H9 (cell line): ENCODE data around the gene ASCC3. TPM values are rescaled to one million over a fixed set of nuclear protein-coding genes. Genes with fewer than 3 reads are reported as not detected.

ENCODE experiments used
- DNase-seq: peaks from one replicate; pipeline ENCODE4 v3.0.0-alpha.2; 2017
- H2AFZ ChIP-seq: one replicate; pipeline ENCODE4 v1.6.1; 2013; ENCODE audit warnings: mild to moderate bottlenecking, low read length, control low read depth, moderate library complexity
- H2AK5ac ChIP-seq: 2 replicates; pipeline ENCODE4 v1.6.1; 2013; ENCODE audit warnings: low read length, control low read depth, mixed read lengths; ENCODE audit not compliant: insufficient read length
- H2BK120ac ChIP-seq: one replicate; pipeline ENCODE4 v1.6.1; 2013; ENCODE audit warnings: low read depth, mild to moderate bottlenecking, low read length, control low read depth, inconsistent platforms; ENCODE audit not compliant: poor library complexity, severe bottlenecking
- H2BK12ac ChIP-seq: 2 replicates; pipeline ENCODE4 v1.6.1; 2013; ENCODE audit warnings: low read length, control low read depth, mixed read lengths, low read depth; ENCODE audit not compliant: insufficient read length
- H2BK15ac ChIP-seq: 2 replicates; pipeline ENCODE4 v1.6.1; 2013; ENCODE audit warnings: low read depth, low read length, control low read depth
- H2BK20ac ChIP-seq: one replicate; pipeline ENCODE4 v1.6.1; 2013; ENCODE audit warnings: low read depth, mild to moderate bottlenecking, low read length, control low read depth, inconsistent platforms; ENCODE audit not compliant: poor library complexity, severe bottlenecking
- H2BK5ac ChIP-seq: 2 replicates; pipeline ENCODE4 v1.6.1; 2013; ENCODE audit warnings: low read length, control low read depth, mixed read lengths; ENCODE audit not compliant: insufficient read length
- H3K14ac ChIP-seq: 2 replicates; pipeline ENCODE4 v1.6.1; 2013; ENCODE audit warnings: low read length, control low read depth; ENCODE audit not compliant: insufficient read depth
- H3K18ac ChIP-seq: 2 replicates; pipeline ENCODE4 v1.6.1; 2013; ENCODE audit warnings: low read depth, mild to moderate bottlenecking, mixed read lengths, low read length, control low read depth; ENCODE audit not compliant: insufficient read length
- H3K23ac ChIP-seq: 2 replicates; pipeline ENCODE4 v1.6.1; 2013; ENCODE audit warnings: low read length, control low read depth, mixed read lengths, low read depth; ENCODE audit not compliant: insufficient read length
- H3K23me2 ChIP-seq: 2 replicates; pipeline ENCODE4 v1.6.1; 2013; ENCODE audit warnings: low read depth, mild to moderate bottlenecking, mixed read lengths, low read length, control low read depth; ENCODE audit not compliant: insufficient read length, poor library complexity, severe bottlenecking
- H3K27ac ChIP-seq: 2 replicates; pipeline ENCODE4 v1.5.1; 2013; ENCODE audit warnings: low read length, control low read depth, mixed read lengths, low read depth; ENCODE audit not compliant: insufficient read length
- H3K27me3 ChIP-seq: 2 replicates; pipeline ENCODE4 v1.6.1; 2013; ENCODE audit warnings: low read length, control low read depth, inconsistent platforms; ENCODE audit not compliant: insufficient read depth
- H3K4ac ChIP-seq: 2 replicates; pipeline ENCODE4 v1.6.1; 2013; ENCODE audit warnings: low read depth, mild to moderate bottlenecking, control low read depth, inconsistent platforms, low read length, moderate library complexity
- H3K4me1 ChIP-seq: 2 replicates; pipeline ENCODE4 v1.6.1; 2013; ENCODE audit warnings: low read length, control low read depth, inconsistent platforms; ENCODE audit not compliant: insufficient read depth
- H3K4me2 ChIP-seq: 2 replicates; pipeline ENCODE4 v1.6.1; 2013; ENCODE audit warnings: low read length, control low read depth, mixed read lengths; ENCODE audit not compliant: insufficient read length, insufficient read depth
- H3K56ac ChIP-seq: 2 replicates; pipeline ENCODE4 v1.6.1; 2013; ENCODE audit warnings: low read depth, mild to moderate bottlenecking, mixed read lengths, low read length, control low read depth; ENCODE audit not compliant: insufficient read length
- H3K79me1 ChIP-seq: 2 replicates; pipeline ENCODE4 v1.6.1; 2013; ENCODE audit warnings: low read depth, mild to moderate bottlenecking, moderate library complexity, low read length, control low read depth, inconsistent platforms; ENCODE audit not compliant: insufficient read depth, poor library complexity, severe bottlenecking
- H3K79me2 ChIP-seq: 2 replicates; pipeline ENCODE4 v1.6.1; 2013; ENCODE audit warnings: low read length, control low read depth, inconsistent platforms; ENCODE audit not compliant: insufficient read depth
- H3K9ac ChIP-seq: 2 replicates; pipeline ENCODE4 v1.6.1; 2013; ENCODE audit warnings: low read length, control low read depth, mixed read lengths; ENCODE audit not compliant: insufficient read length; ENCODE audit errors: extremely low read depth
- H3K9me3 ChIP-seq: one replicate; pipeline ENCODE4 v1.6.1; 2013; ENCODE audit warnings: low read depth, low read length, inconsistent platforms; ENCODE audit not compliant: control insufficient read depth
- H3T11ph ChIP-seq: one replicate; pipeline ENCODE4 v1.6.1; 2013; ENCODE audit warnings: mild to moderate bottlenecking, low read length, control low read depth, inconsistent platforms
- H4K20me1 ChIP-seq: one replicate; pipeline ENCODE4 v1.6.1; 2013; ENCODE audit not compliant: control insufficient read depth, insufficient read length, insufficient read depth
- H4K5ac ChIP-seq: 2 replicates; pipeline ENCODE4 v1.6.1; 2013; ENCODE audit warnings: low read depth, mild to moderate bottlenecking, mixed read lengths, low read length, control low read depth; ENCODE audit not compliant: insufficient read length
- H4K8ac ChIP-seq: replicated peaks from 2 replicates; pipeline ENCODE4 v1.6.1; 2013; ENCODE audit warnings: low read length, control low read depth, mixed read lengths, low read depth; ENCODE audit not compliant: insufficient read length
- H4K91ac ChIP-seq: 2 replicates; pipeline ENCODE4 v1.6.1; 2013; ENCODE audit warnings: low read depth, mild to moderate bottlenecking, moderate library complexity, mixed read lengths, low read length, control low read depth; ENCODE audit not compliant: insufficient read length
- H3K27ac Mint-ChIP-seq, 3 experiments: 2 replicates in 2 of 3; 3 replicates in 1 of 3; pipeline ENCODE4 v1.8.0; 2020 to 2021; ENCODE audit warnings: mixed read lengths in 3 of 3, mild to moderate bottlenecking in 1 of 3, moderate library complexity in 1 of 3
- H3K27me3 Mint-ChIP-seq: 2 replicates; pipeline ENCODE4 v1.8.0; 2021; ENCODE audit warnings: low read depth, mild to moderate bottlenecking, moderate library complexity, mixed read lengths
- H3K36me3 Mint-ChIP-seq, 3 experiments: 2 replicates in 2 of 3; 3 replicates in 1 of 3; pipeline ENCODE4 v1.8.0; 2020 to 2021; ENCODE audit warnings: low read depth in 3 of 3, mixed read lengths in 3 of 3; ENCODE audit not compliant: insufficient read depth in 1 of 3
- H3K4me1 Mint-ChIP-seq, 2 experiments: 2 replicates each; pipeline ENCODE4 v1.8.0; 2020; ENCODE audit warnings: mixed read lengths in 2 of 2
- H3K4me3 Mint-ChIP-seq, 2 experiments: 2 replicates in 1 of 2; 3 replicates in 1 of 2; pipeline ENCODE4 v1.8.0; 2020 to 2021; ENCODE audit warnings: mild to moderate bottlenecking in 2 of 2, mixed read lengths in 2 of 2, moderate library complexity in 1 of 2
- H3K9me3 Mint-ChIP-seq, 2 experiments: 2 replicates in 1 of 2; 3 replicates in 1 of 2; pipeline ENCODE4 v1.8.0; 2020; ENCODE audit warnings: mild to moderate bottlenecking in 2 of 2, mixed read lengths in 2 of 2, moderate library complexity in 1 of 2
- total RNA-seq: library from RNA; stranded (reverse); gene quantifications from 2 replicates; pipeline ENCODE4 v1.2.1, GENCODE V29; 2021
- TF ChIP-seq, protein P1 (sequence below): fragments of 200-600 bp; sonication (generic); conservative IDR thresholded peaks from 3 replicates; pipeline ENCODE4 v1.8.0; 2021; ENCODE audit warnings: antibody characterized with exemption, mild to moderate bottlenecking

ASCC3 gene
- total RNA-seq, 1 experiment from 2014 or later, result 63.8 TPM

DNA sequence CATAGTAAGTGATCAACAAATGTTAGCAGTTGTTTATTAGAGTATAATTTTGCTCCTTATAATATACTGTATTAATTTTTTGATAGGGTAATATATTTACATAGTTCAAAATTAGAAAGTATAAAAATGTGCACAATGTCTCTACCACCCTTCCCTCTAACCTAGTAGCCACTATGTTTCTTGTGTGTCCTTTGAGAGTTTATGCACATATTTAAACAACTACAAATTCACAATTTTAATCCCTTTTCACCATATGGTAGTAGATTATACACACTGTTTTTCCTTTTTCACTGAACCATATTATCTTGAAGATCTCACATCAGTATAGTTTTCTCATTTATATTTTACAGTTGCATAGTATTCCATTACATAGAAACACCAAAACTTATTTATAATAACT, 194.9 kb downstream of the ASCC3 start:
- Histone ChIP-seq H2BK20ac (no peak overlapping the region), H3K4me2 (no peak overlapping the region), H2AK5ac (no peak overlapping the region), H4K91ac (no peak overlapping the region), H3K14ac (no peak overlapping the region), H4K5ac (no peak overlapping the region), H3K56ac (no peak overlapping the region), H2BK12ac (no peak overlapping the region), H2BK120ac (no peak overlapping the region), H3K27ac (no peak overlapping the region), H2BK5ac (no peak overlapping the region), H4K8ac (no peak overlapping the region), H3K4ac (no peak overlapping the region), H3K79me2 (no peaks in the 10 kb centered on the region), H3K23me2 (no peaks in the 10 kb centered on the region), H4K20me1 (no peaks in the 10 kb centered on the region), H3K9ac (no peak overlapping the region), H3K79me1 (no peaks in the 10 kb centered on the region), H3K9me3 (no peaks in the 10 kb centered on the region), H3K4me1 (no peaks in the 10 kb centered on the region), H3T11ph (no peak overlapping the region), H2BK15ac (no peak overlapping the region), H3K27me3 (no peaks in the 10 kb centered on the region), H3K18ac (no peak overlapping the region), H2AFZ (no peak overlapping the region), H3K23ac (no peak overlapping the region)
- TF ChIP-seq, protein P1, sequence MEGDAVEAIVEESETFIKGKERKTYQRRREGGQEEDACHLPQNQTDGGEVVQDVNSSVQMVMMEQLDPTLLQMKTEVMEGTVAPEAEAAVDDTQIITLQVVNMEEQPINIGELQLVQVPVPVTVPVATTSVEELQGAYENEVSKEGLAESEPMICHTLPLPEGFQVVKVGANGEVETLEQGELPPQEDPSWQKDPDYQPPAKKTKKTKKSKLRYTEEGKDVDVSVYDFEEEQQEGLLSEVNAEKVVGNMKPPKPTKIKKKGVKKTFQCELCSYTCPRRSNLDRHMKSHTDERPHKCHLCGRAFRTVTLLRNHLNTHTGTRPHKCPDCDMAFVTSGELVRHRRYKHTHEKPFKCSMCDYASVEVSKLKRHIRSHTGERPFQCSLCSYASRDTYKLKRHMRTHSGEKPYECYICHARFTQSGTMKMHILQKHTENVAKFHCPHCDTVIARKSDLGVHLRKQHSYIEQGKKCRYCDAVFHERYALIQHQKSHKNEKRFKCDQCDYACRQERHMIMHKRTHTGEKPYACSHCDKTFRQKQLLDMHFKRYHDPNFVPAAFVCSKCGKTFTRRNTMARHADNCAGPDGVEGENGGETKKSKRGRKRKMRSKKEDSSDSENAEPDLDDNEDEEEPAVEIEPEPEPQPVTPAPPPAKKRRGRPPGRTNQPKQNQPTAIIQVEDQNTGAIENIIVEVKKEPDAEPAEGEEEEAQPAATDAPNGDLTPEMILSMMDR, result no peak
- Mint-ChIP-seq H3K4me1 (0 out of 4 replicates have a peak, but pooled peaks cover 0 to 2% of the 10 kb centered on the region in 2 experiments), H3K9me3 (no peaks in the 10 kb centered on the region), H3K36me3 (no peaks in the 10 kb centered on the region; a peak in 1 of 7 replicates), H3K4me3 (no peak overlapping the region), H3K27me3 (no peaks in the 10 kb centered on the region), H3K27ac (no peak overlapping the region)
- DNase-seq, result no peak
